Thyroid gland (tissue), 4 donors: ENCODE measurements around the gene CNN3. TPM values are rescaled to one million over a fixed set of nuclear protein-coding genes. Genes with fewer than 3 reads are reported as not detected.

Source experiments
- DNase-seq, 2 donors: peaks; one replicate each; pipeline ENCODE4 v3.0.0-alpha.2; 2019
- H3K27ac ChIP-seq, 3 donors: fragments of 200-600 bp; sonication (generic); 1 replicate in 2 of 3; 2 replicates in 1 of 3; pipeline ENCODE4 v1.5.1; 2016 to 2019; ENCODE audit warnings: mild to moderate bottlenecking in 1 of 3, moderate library complexity in 1 of 3
- H3K27me3 ChIP-seq: fragments of 200-600 bp; sonication (generic); one replicate; pipeline ENCODE4 v1.5.1; 2019
- H3K36me3 ChIP-seq, 2 donors: fragments of 200-600 bp; sonication (generic); one replicate each; pipeline ENCODE4 v1.5.1; 2016 to 2019
- H3K4me1 ChIP-seq, 2 donors: fragments of 200-600 bp; sonication (generic); one replicate each; pipeline ENCODE4 v1.5.1; 2017 to 2019
- H3K4me3 ChIP-seq, 3 donors: fragments of 200-600 bp; sonication (generic); replicated peaks in 1 of 3; 1 replicate in 2 of 3; 2 replicates in 1 of 3; pipeline ENCODE4 v1.5.1; 2016; ENCODE audit warnings: mild to moderate bottlenecking in 1 of 3
- H3K9me3 ChIP-seq: fragments of 200-600 bp; sonication (generic); one replicate; pipeline ENCODE4 v1.5.1; 2017
- CTCF ChIP-seq, 6 experiments: fragments of 200-600 bp in 3 of 6; fragments of 450-650 bp in 3 of 6; sonication (generic) in 3 of 6; IDR thresholded peaks; one replicate each; pipeline ENCODE4 v1.5.1; 2016 to 2019; ENCODE audit warnings: antibody characterized with exemption in 6 of 6, mild to moderate bottlenecking in 2 of 6, inconsistent platforms in 1 of 6, moderate library complexity in 1 of 6
- POLR2A ChIP-seq, 2 donors: fragments of 450-650 bp; IDR thresholded peaks; one replicate each; pipeline ENCODE4 v1.6.1; 2017; ENCODE audit warnings: antibody characterized with exemption in 2 of 2, mild to moderate bottlenecking in 2 of 2, moderate library complexity in 1 of 2
- WGBS, 2 donors: methylation state at CpG; one replicate each; pipeline ENCODE4 v1.1.5; 2017; 5-methylcytosine and 5-hydroxymethylcytosine counted together
- intact Hi-C: fragments of 100-400 bp; cut with DNase I; formaldehyde crosslinking; loops from one replicate; pipeline ENCODE4 v1.15.1; 2023
- total RNA-seq, 4 donors: library from RNA; depleted of rRNA; stranded (reverse); fragments of >200 nt; gene quantifications; one replicate each; pipeline ENCODE4 v1.2.3, GENCODE V29; 2016

CNN3 gene
- total RNA-seq, 4 donors from 2014 or later, result 149 to 257 (median 177) TPM

GRCh38 chr1:94854458-94855306, 72.2 kb downstream of the CNN3 start:
- Histone ChIP-seq H3K4me3 (peak overlapping the region in 2 of 3 donors; percentile 7 to 29), H3K9me3 (no peaks in the 10 kb centered on the region), H3K27ac (peak overlapping the region; percentile 53 to 85 (median 56)), H3K27me3 (no peaks in the 10 kb centered on the region), H3K36me3 (no peaks in the 10 kb centered on the region), H3K4me1 (peaks cover 7 to 21% of the 10 kb centered on the region in 2 donors)
- TF ChIP-seq CTCF (IDR thresholded peaks at IDR 0.05), result peak; percentile 74 to 98 (median 92)
- TF ChIP-seq POLR2A (IDR thresholded peaks at IDR 0.05), result no peak
- 7 to 17% methylated on average over 20 to 21 of the region's 21 CpGs for WGBS, 2 donors
- DNase-seq, result peak; percentile 88 to 90
- intact Hi-C loops, result no loop called here

- WGBS, 2 donors, result 34 to 39% methylated on average over 2 of the region's 2 CpGs
- H3K27ac ChIP-seq, result no peak overlapping the region
Observed at GRCh38 chr1:94852788-94853187, 74.1 kb downstream of the CNN3 start.

GRCh38 chr1:94851571-94851970, 75.3 kb downstream of the CNN3 start:
- 80 to 95% methylated on average over 1 of the region's 1 CpG for WGBS, 2 donors
- no peak for TF ChIP-seq POLR2A (IDR thresholded peaks at IDR 0.05)
- no peak for TF ChIP-seq CTCF (IDR thresholded peaks at IDR 0.05)
- no peak overlapping the region for H3K4me3 ChIP-seq
- peaks cover 7 to 14% of the 10 kb centered on the region in 2 donors for H3K4me1 ChIP-seq
- H3K9me3 ChIP-seq, result no peaks in the 10 kb centered on the region
- no peaks in the 10 kb centered on the region for H3K36me3 ChIP-seq
- intact Hi-C loops, result loop anchor here (2.0 kb wide), 1 partner anchor 191 kb away; no protein-coding TSS in a partner anchor
- H3K27ac ChIP-seq, result no peak overlapping the region
- no peaks in the 10 kb centered on the region for H3K27me3 ChIP-seq
- DNase-seq, result no peak

More at GRCh38 chr1:94852788-94853187, 74.1 kb downstream of the CNN3 start:
- no peaks in the 10 kb centered on the region for H3K36me3 ChIP-seq
- H3K27me3 ChIP-seq, result no peaks in the 10 kb centered on the region
- intact Hi-C loops, result no loop called here
- no peak for DNase-seq
- no peak for TF ChIP-seq POLR2A (IDR thresholded peaks at IDR 0.05)
- no peak for TF ChIP-seq CTCF (IDR thresholded peaks at IDR 0.05)
- H3K4me1 ChIP-seq, result peaks cover 7 to 21% of the 10 kb centered on the region in 2 donors
- H3K4me3 ChIP-seq, result no peak overlapping the region
- H3K9me3 ChIP-seq, result no peaks in the 10 kb centered on the region

Other genes with a start within 250 kb of the CNN3 start
- gene SLC44A3, start 106.8 kb downstream of the CNN3 start, total RNA-seq, result 1 to 10 TPM; 4.0 to 6.7 (median 5.4) TPM
- 1 to 10 TPM; 1.5 to 4.6 (median 3.2) TPM for gene ALG14, start 145.8 kb upstream of the CNN3 start, total RNA-seq
- gene TLCD4, start 190.2 kb upstream of the CNN3 start, total RNA-seq, result 10 to 100 TPM; 12.6 to 30.6 (median 24.0) TPM